Lower leg skin (tissue), 3 donors: ENCODE measurements around the gene SELENBP1.

Experiments
- POLR2A ChIP-seq, 2 donors: fragments of 450-650 bp; IDR thresholded peaks; one replicate each; pipeline ENCODE4 v1.6.1; 2016 to 2017; ENCODE audit warnings: antibody characterized with exemption in 2 of 2, mild to moderate bottlenecking in 1 of 2, moderate library complexity in 1 of 2
- TF ChIP-seq, protein P1 (sequence below), 3 donors: fragments of 450-650 bp; IDR thresholded peaks; one replicate each; pipeline ENCODE4 v1.5.1; 2016; ENCODE audit warnings: antibody characterized with exemption in 3 of 3, mild to moderate bottlenecking in 3 of 3, moderate library complexity in 2 of 3

DNA sequence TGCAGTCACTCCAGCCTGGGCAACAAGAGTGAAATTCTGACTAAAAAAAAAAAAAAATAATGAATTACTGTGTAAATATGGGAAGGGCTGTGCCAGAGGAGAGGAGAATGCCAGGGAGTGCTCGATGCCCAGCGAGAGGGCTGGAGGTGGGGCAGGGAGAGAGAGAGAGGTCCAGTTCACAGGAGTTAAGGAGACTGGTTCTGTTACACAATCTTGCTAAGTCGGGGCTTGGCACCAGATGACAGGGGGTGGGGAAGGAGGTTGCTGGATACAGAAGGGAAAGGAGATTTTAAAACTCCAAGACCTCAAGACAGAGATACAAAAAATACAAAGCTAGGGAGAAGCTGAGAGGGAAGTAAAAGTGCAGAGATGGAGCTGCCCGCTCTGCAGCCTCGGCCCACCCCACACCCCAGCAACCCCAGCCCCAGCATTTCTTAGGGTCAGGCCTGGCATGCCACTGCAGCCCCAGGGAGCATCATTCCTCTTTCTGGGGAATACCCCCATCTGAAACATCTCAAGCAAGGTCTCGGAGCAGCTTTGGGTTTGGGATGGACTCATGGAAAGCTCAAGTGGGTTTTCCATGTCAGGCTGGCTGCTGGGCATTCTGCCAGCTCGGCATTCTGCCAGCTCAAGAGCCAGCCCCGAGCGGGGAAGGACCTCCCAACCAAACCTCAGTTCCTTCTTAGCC is 991 bp downstream of the SELENBP1 start:
- TF ChIP-seq, protein P1, sequence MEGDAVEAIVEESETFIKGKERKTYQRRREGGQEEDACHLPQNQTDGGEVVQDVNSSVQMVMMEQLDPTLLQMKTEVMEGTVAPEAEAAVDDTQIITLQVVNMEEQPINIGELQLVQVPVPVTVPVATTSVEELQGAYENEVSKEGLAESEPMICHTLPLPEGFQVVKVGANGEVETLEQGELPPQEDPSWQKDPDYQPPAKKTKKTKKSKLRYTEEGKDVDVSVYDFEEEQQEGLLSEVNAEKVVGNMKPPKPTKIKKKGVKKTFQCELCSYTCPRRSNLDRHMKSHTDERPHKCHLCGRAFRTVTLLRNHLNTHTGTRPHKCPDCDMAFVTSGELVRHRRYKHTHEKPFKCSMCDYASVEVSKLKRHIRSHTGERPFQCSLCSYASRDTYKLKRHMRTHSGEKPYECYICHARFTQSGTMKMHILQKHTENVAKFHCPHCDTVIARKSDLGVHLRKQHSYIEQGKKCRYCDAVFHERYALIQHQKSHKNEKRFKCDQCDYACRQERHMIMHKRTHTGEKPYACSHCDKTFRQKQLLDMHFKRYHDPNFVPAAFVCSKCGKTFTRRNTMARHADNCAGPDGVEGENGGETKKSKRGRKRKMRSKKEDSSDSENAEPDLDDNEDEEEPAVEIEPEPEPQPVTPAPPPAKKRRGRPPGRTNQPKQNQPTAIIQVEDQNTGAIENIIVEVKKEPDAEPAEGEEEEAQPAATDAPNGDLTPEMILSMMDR (IDR thresholded peaks at IDR 0.05), result no peak
- no peak for TF ChIP-seq POLR2A (IDR thresholded peaks at IDR 0.05)
